Panc1 (cell line): ENCODE data around the gene DNMT3A. TPM values are rescaled to one million over a fixed set of nuclear protein-coding genes. Genes with fewer than 3 reads are reported as not detected.

Experiments
- ATAC-seq: fragments of 200-7000 bp; cut with Tn5 transposase; 2 replicates; pipeline ENCODE4 v1.9.1; 2020; ENCODE audit warnings: mild to moderate bottlenecking, moderate library complexity
- BruUV-seq: library from RNA; stranded (reverse); fragments of 400-500 nt; replicated peaks from 2 replicates; lab custom pipeline; 2021; lab: Mats Ljungman, UMichigan
- CTCF ChIA-PET: fragments of 300-600 bp; sonication (Branson Sonifier 250); formaldehyde crosslinking; loops from one replicate; lab custom pipeline; 2022; ENCODE audit warnings: antibody characterized with exemption; lab: Charles Lee
- POLR2A ChIA-PET: fragments of 300-600 bp; sonication (Branson Sonifier 250); formaldehyde crosslinking; loops from one replicate; lab custom pipeline; 2022; ENCODE audit warnings: antibody characterized with exemption; lab: Charles Lee
- DNase-seq: peaks from one replicate; pipeline ENCODE4 v3.0.0-alpha.2; 2010; ENCODE audit warnings: low read depth, low spot score
- H3K27ac ChIP-seq: 2 replicates; pipeline ENCODE4 v1.5.1; 2011; ENCODE audit warnings: mild to moderate bottlenecking, low read length, inconsistent platforms
- H3K27me3 ChIP-seq: fragments of 200-500 bp; sonication (Bioruptor generic); 2 replicates; pipeline ENCODE4 v1.6.0; 2014; ENCODE audit warnings: low read length, inconsistent platforms; ENCODE audit not compliant: control insufficient read depth, insufficient read depth
- H3K36me3 ChIP-seq: fragments of 200-500 bp; sonication (Bioruptor generic); 2 replicates; pipeline ENCODE4 v1.5.1; 2014; ENCODE audit warnings: inconsistent platforms, mild to moderate bottlenecking, low read length, moderate library complexity; ENCODE audit not compliant: control insufficient read depth, insufficient read depth
- H3K4me1 ChIP-seq: 2 replicates; pipeline ENCODE4 v1.5.1; 2011; ENCODE audit warnings: inconsistent platforms, mild to moderate bottlenecking, low read length, moderate library complexity; ENCODE audit not compliant: control insufficient read depth, insufficient read depth
- H3K4me3 ChIP-seq, 2 experiments: 2 replicates each; pipeline ENCODE4 v1.5.1; 2011 to 2012; ENCODE audit warnings: low read depth in 2 of 2, low read length in 2 of 2, mild to moderate bottlenecking in 2 of 2, inconsistent platforms in 1 of 2, moderate library complexity in 1 of 2
- H3K9me3 ChIP-seq: fragments of 200-500 bp; sonication (Bioruptor generic); 2 replicates; pipeline ENCODE4 v1.5.1; 2014; ENCODE audit warnings: low read depth, mild to moderate bottlenecking, inconsistent platforms, low read length, moderate library complexity; ENCODE audit not compliant: control insufficient read depth, insufficient read depth
- POLR2AphosphoS5 ChIP-seq: IDR thresholded peaks from 2 replicates; pipeline ENCODE4 v1.6.1; 2012; ENCODE audit warnings: mild to moderate bottlenecking, low read depth, low read length, moderate library complexity
- SIN3A ChIP-seq: IDR thresholded peaks from 2 replicates; pipeline ENCODE4 v1.6.1; 2012; ENCODE audit warnings: low read depth, mild to moderate bottlenecking, low read length, moderate library complexity, borderline replicate concordance; ENCODE audit not compliant: insufficient read depth
- TCF7L2 ChIP-seq: IDR thresholded peaks from 2 replicates; pipeline ENCODE4 v1.6.1; 2011; ENCODE audit warnings: mild to moderate bottlenecking, low read depth, low read length, inconsistent platforms
- in situ Hi-C: cut with HindIII; loops from 2 replicates; pipeline ENCODE4 v1.10.0; 2016; ENCODE audit warnings: low sequenced_read_pairs, low pct_unique_long_range_greater_than_20kb
- intact Hi-C: fragments of 100-400 bp; cut with micrococcal nuclease; formaldehyde crosslinking; loops from one replicate; pipeline ENCODE4 v1.10.0; 2022; ENCODE audit not compliant: unreplicated experiment
- total RNA-seq: library from RNA; stranded (reverse); gene quantifications from one replicate; pipeline ENCODE4 v1.2.1, GENCODE V29; 2021; ENCODE audit not compliant: unreplicated experiment
- TF ChIP-seq, protein P1 (sequence below), 2 experiments: IDR thresholded peaks; 2 replicates each; pipeline ENCODE4 v1.6.1; 2011 to 2012; ENCODE audit warnings: low read depth in 2 of 2, control low read depth in 1 of 2, low read length in 1 of 2, mild to moderate bottlenecking in 1 of 2, moderate library complexity in 1 of 2; ENCODE audit not compliant: insufficient read depth in 1 of 2
- TF ChIP-seq, protein P2 (sequence below): fragments of 450-650 bp; IDR thresholded peaks from 2 replicates; pipeline ENCODE4 v1.5.1; 2017; ENCODE audit warnings: mild to moderate bottlenecking

DNMT3A gene
- total RNA-seq, 1 experiment from 2014 or later, result 29.3 TPM

DNA sequence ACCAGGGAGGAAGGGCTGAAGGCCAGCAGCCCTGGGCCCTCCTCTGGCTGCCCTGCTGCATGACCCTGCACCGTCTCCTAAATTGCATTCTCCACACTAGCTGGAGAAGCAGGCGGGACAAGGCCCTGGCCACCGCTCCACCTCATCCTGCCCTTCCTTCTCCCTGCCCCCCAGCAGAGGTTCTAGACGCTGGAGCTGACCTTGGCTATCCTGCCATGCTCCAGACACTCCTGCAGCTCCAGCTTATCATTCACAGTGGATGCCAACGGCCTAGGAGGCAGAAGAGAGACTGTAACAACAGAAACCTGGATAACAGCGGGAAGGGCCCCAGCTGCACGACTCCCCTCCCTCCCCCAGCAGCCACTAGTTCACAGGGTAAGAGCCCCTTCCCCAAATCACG is 105.0 kb downstream of the DNMT3A start:
- H3K36me3 ChIP-seq, result peaks cover 3% of the 10 kb centered on the region; the same call in 1 of the 2 replicates
- no peaks in the 10 kb centered on the region; the same call in 1 of the 2 replicates for H3K4me1 ChIP-seq
- POLR2A ChIA-PET, result no interaction called here
- TF ChIP-seq, protein P1, sequence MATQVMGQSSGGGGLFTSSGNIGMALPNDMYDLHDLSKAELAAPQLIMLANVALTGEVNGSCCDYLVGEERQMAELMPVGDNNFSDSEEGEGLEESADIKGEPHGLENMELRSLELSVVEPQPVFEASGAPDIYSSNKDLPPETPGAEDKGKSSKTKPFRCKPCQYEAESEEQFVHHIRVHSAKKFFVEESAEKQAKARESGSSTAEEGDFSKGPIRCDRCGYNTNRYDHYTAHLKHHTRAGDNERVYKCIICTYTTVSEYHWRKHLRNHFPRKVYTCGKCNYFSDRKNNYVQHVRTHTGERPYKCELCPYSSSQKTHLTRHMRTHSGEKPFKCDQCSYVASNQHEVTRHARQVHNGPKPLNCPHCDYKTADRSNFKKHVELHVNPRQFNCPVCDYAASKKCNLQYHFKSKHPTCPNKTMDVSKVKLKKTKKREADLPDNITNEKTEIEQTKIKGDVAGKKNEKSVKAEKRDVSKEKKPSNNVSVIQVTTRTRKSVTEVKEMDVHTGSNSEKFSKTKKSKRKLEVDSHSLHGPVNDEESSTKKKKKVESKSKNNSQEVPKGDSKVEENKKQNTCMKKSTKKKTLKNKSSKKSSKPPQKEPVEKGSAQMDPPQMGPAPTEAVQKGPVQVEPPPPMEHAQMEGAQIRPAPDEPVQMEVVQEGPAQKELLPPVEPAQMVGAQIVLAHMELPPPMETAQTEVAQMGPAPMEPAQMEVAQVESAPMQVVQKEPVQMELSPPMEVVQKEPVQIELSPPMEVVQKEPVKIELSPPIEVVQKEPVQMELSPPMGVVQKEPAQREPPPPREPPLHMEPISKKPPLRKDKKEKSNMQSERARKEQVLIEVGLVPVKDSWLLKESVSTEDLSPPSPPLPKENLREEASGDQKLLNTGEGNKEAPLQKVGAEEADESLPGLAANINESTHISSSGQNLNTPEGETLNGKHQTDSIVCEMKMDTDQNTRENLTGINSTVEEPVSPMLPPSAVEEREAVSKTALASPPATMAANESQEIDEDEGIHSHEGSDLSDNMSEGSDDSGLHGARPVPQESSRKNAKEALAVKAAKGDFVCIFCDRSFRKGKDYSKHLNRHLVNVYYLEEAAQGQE (IDR thresholded peaks at IDR 0.05; ENCODE audit: insufficient read depth in 1 of 2, low read depth in 2 of 2, low read length in 1 of 2), result no peak
- TF ChIP-seq SIN3A (no peak), POLR2AphosphoS5 (no peak), TCF7L2 (no peak)
- TF ChIP-seq, protein P2, sequence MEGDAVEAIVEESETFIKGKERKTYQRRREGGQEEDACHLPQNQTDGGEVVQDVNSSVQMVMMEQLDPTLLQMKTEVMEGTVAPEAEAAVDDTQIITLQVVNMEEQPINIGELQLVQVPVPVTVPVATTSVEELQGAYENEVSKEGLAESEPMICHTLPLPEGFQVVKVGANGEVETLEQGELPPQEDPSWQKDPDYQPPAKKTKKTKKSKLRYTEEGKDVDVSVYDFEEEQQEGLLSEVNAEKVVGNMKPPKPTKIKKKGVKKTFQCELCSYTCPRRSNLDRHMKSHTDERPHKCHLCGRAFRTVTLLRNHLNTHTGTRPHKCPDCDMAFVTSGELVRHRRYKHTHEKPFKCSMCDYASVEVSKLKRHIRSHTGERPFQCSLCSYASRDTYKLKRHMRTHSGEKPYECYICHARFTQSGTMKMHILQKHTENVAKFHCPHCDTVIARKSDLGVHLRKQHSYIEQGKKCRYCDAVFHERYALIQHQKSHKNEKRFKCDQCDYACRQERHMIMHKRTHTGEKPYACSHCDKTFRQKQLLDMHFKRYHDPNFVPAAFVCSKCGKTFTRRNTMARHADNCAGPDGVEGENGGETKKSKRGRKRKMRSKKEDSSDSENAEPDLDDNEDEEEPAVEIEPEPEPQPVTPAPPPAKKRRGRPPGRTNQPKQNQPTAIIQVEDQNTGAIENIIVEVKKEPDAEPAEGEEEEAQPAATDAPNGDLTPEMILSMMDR, result no peak
- CTCF ChIA-PET, result no interaction called here
- H3K27me3 ChIP-seq, result no peaks in the 10 kb centered on the region
- in situ Hi-C loops, result no loop called here
- BruUV-seq, result no TSS peak
- ATAC-seq, result no peak
- H3K27ac ChIP-seq, result no peak overlapping the region
- no peak for DNase-seq
- H3K4me3 ChIP-seq, result no peak overlapping the region
- H3K9me3 ChIP-seq, result no peaks in the 10 kb centered on the region
- intact Hi-C loops, result no loop called here

DNA sequence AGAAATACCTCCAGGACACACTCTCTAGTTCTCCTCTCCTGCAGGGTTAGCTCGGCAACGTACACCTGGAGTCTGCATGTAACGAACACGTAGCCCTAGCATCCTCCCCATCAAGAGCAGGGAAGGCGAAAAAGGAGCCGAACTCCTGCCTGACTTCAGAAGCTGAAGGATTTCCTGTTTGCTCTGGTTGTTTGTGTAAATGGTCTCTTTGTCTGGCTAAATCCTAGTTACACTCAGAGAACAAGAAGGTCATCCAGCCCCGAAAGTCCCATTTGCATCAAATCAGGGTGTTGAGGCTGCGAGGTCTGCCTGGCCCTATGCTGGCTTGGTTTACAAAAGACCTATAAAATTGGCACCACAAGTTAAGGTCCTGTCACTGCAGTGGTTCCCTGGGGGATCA is 107.0 kb downstream of the DNMT3A start:
- ChIA-PET CTCF (no interaction called here), POLR2A (no interaction called here)
- no peak overlapping the region for H3K27ac ChIP-seq
- peaks cover 3% of the 10 kb centered on the region; the same call in 1 of the 2 replicates for H3K36me3 ChIP-seq
- no peaks in the 10 kb centered on the region; the same call in 1 of the 2 replicates for H3K4me1 ChIP-seq
- in situ Hi-C loops (no loop called here), intact Hi-C loops (no loop called here)
- H3K27me3 ChIP-seq, result no peaks in the 10 kb centered on the region
- H3K4me3 ChIP-seq, result no peak overlapping the region
- no peaks in the 10 kb centered on the region for H3K9me3 ChIP-seq
- TF ChIP-seq POLR2AphosphoS5 (no peak), SIN3A (no peak)
- no peak for DNase-seq
- no TSS peak for BruUV-seq
- no peak for ATAC-seq

DNA sequence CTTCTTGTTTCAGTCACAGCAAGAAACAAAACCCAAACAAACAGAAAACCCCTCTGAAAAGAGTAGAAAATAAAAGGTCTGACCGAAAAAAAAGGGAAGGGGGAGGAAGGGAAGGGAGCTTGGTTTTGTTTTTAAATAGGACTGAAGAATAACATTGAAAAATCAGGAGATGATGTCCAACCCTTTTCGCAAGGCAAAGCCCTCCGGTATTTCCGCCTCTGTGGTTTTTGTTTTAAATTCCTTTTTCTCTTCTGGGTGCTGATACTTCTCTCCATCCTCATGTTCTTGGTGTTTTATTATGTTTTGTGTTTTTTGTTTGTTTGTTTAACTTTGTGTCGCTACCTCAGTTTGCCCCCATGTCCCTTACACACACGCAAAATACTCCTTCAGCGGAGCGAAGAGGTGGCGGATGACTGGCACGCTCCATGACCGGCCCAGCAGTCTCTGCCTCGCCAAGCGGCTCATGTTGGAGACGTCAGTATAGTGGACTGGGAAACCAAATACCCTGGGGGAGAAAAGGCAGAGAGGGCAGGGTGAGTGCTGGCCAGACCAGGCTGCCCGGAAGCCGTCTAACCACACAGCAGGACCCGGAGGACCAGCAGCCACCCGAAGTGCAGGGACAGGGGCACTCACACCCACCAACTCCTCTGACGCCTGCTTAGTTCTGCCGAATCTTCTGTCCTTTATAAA is 107.7 kb downstream of the DNMT3A start:
- Histone ChIP-seq H3K27ac (no peak overlapping the region), H3K4me1 (peaks cover 3% of the 10 kb centered on the region; the same call in 1 of the 2 replicates), H3K27me3 (no peaks in the 10 kb centered on the region), H3K36me3 (peaks cover 3% of the 10 kb centered on the region; the same call in 1 of the 2 replicates), H3K9me3 (no peaks in the 10 kb centered on the region), H3K4me3 (no peak overlapping the region)
- ATAC-seq (no peak), DNase-seq (no peak)
- BruUV-seq, result no TSS peak
- ChIA-PET CTCF (no interaction called here), POLR2A (no interaction called here)
- in situ Hi-C loops, result no loop called here
- intact Hi-C loops, result no loop called here
- no peak for TF ChIP-seq TCF7L2
- TF ChIP-seq, protein P2, result no peak
- no peak for TF ChIP-seq POLR2AphosphoS5
- no peak for TF ChIP-seq SIN3A
- TF ChIP-seq, protein P1 (IDR thresholded peaks at IDR 0.05; ENCODE audit: insufficient read depth in 1 of 2, low read depth in 2 of 2, low read length in 1 of 2), result no peak
